Kidney (tissue), 14 donors: ENCODE data around the gene GLRX3. TPM values are rescaled to one million over a fixed set of nuclear protein-coding genes. Genes with fewer than 3 reads are reported as not detected.
"Not testable (repeated sequence)": the region's sequence is repeated elsewhere in the genome, so short reads cannot be mapped to it uniquely, and the experiment has no call there.

Source experiments
- DNase-seq, 5 donors: peaks; one replicate each; pipeline ENCODE4 v3.0.0-alpha.2; 2013 to 2020
- FAIRE-seq: peaks from 2 replicates; lab custom pipeline; 2012; peaks lifted over from hg19 to GRCh38; lab: Jason Lieb, UNC
- H3K27ac ChIP-seq, 2 donors: one replicate each; pipeline ENCODE4 v1.7.0; 2013; ENCODE audit warnings: low read depth in 2 of 2, low read length in 2 of 2, inconsistent platforms in 1 of 2
- H3K27me3 ChIP-seq: one replicate; pipeline ENCODE4 v1.7.1; 2013; ENCODE audit warnings: low read length, inconsistent platforms; ENCODE audit not compliant: control insufficient read depth, insufficient read depth
- H3K36me3 ChIP-seq, 3 donors: one replicate each; pipeline versions ENCODE4 v1.7.0 to v1.7.1; 2013; ENCODE audit warnings: low read length in 3 of 3, control low read depth in 1 of 3, inconsistent platforms in 1 of 3; ENCODE audit not compliant: insufficient read depth in 3 of 3, control insufficient read depth in 2 of 3
- H3K4me1 ChIP-seq, 3 donors: one replicate each; pipeline versions ENCODE4 v1.7.0 to v1.7.1; 2013; ENCODE audit warnings: low read length in 3 of 3, inconsistent platforms in 1 of 3, low read depth in 1 of 3; ENCODE audit not compliant: control insufficient read depth in 2 of 3, insufficient read depth in 2 of 3
- H3K4me3 ChIP-seq, 3 donors: one replicate each; pipeline versions ENCODE4 v1.7.0 to v1.8.1; 2013; ENCODE audit warnings: low read length in 3 of 3, control low read depth in 1 of 3, inconsistent platforms in 1 of 3
- H3K9ac ChIP-seq, 3 donors: one replicate each; pipeline versions ENCODE4 v1.7.0 to v1.7.1; 2013; ENCODE audit warnings: low read length in 3 of 3, control low read depth in 1 of 3, inconsistent platforms in 1 of 3
- H3K9me3 ChIP-seq, 3 donors: one replicate each; pipeline versions ENCODE4 v1.7.0 to v1.7.1; 2013; ENCODE audit warnings: low read length in 3 of 3, control low read depth in 1 of 3, inconsistent platforms in 1 of 3; ENCODE audit not compliant: control insufficient read depth in 2 of 3, insufficient read depth in 1 of 3
- CTCF ChIP-seq: IDR thresholded peaks from 3 replicates; pipeline ENCODE4 v1.5.1; 2012; ENCODE audit warnings: mild to moderate bottlenecking, moderate library complexity, borderline replicate concordance; ENCODE audit not compliant: insufficient read depth; ENCODE audit errors: extremely low read depth
- intact Hi-C: fragments of 100-400 bp; cut with DNase I; formaldehyde crosslinking; loops from one replicate; pipeline ENCODE4 v1.11.1; 2022
- polyA plus RNA-seq: library from polyadenylated mRNA; stranded (reverse); fragments of 350-450 nt; fragmentation: Illumina TruSeq; extraction: RNeasy Lipid Tissue Mini Kit (QIAGEN cat#74804); gene quantifications from one replicate; pipeline ENCODE4 v1.2.3, GENCODE V29; 2014; ENCODE audit warnings: low read depth, low replicate concordance; ENCODE audit not compliant: insufficient read depth
- total RNA-seq: library from RNA; stranded (reverse); fragmentation: NEBNext Ultra II Directional; extraction: Animal tissue kit (Norgen Biotek cat#: 25700); gene quantifications from one replicate; pipeline ENCODE4 v1.2.1, GENCODE V29; 2021
- donor health status: control.
- donor health status: control.
- donor health status: control.
- donor health status: control.
- donor health status: control.
- donor health status: DM: yes; HTN: yes; CAD: no.
- donor health status: Normal renal cell carcinoma (clear cell type).

GLRX3 gene
- total and polyA plus RNA-seq, 2 donors from 2014 or later = 52.5 to 70.4 TPM

- no peak for TF ChIP-seq CTCF
- DNase-seq (no peak), FAIRE-seq (no peak)
- Histone ChIP-seq H3K4me3 (no peak overlapping the region), H3K27ac (no peak overlapping the region), H3K4me1 (peaks cover 0 to 13% (median 8%) of the 10 kb centered on the region in 3 donors), H3K9ac (no peak overlapping the region), H3K27me3 (no peaks in the 10 kb centered on the region), H3K9me3 (peaks cover 0 to 2% (median 0%) of the 10 kb centered on the region in 3 donors), H3K36me3 (no peaks in the 10 kb centered on the region)
- intact Hi-C loops = no loop called here
Observed at GRCh38 chr10:130112821-130113220, 23.4 kb upstream of the GLRX3 start.

GRCh38 chr10:130116942-130117341 lies 19.2 kb upstream of the GLRX3 start:
- intact Hi-C loops, H3K27ac ChIP-seq, H3K4me3 ChIP-seq, H3K9ac ChIP-seq, H3K36me3 ChIP-seq, H3K27me3 ChIP-seq, H3K4me1 ChIP-seq, H3K9me3 ChIP-seq, FAIRE-seq, DNase-seq: not testable (repeated sequence)

- intact Hi-C loops, H3K36me3 ChIP-seq, H3K27me3 ChIP-seq, H3K4me3 ChIP-seq, H3K9ac ChIP-seq, H3K27ac ChIP-seq, H3K4me1 ChIP-seq, FAIRE-seq, H3K9me3 ChIP-seq, DNase-seq: not testable (repeated sequence)
Observed at GRCh38 chr10:130117535-130117934, 18.7 kb upstream of the GLRX3 start.

- no peak overlapping the region for H3K4me3 ChIP-seq
- no peak overlapping the region for H3K9ac ChIP-seq
- H3K4me1 ChIP-seq = no peaks in the 10 kb centered on the region
- H3K9me3 ChIP-seq = no peaks in the 10 kb centered on the region
- H3K36me3 ChIP-seq = no peaks in the 10 kb centered on the region
- TF ChIP-seq CTCF = no peak
- no peak for DNase-seq
- no peak overlapping the region for H3K27ac ChIP-seq
- H3K27me3 ChIP-seq = no peaks in the 10 kb centered on the region
- intact Hi-C loops = no loop called here
- FAIRE-seq = no peak
Observed at GRCh38 chr10:130121486-130122079, 14.6 kb upstream of the GLRX3 start.
